ENCODE measurements around the gene SHMT2.

GRCh38 chr12:57196956-57197355 lies 32.6 kb upstream of the SHMT2 start:
- TF ChIP-seq RBM22 (optimal IDR thresholded peaks at IDR 0.05; ENCODE audit: low read length) (no peak), CTCF (CRISPR knock-in tag; IDR thresholded peaks at IDR 0.05) (no peak), PAXIP1 (CRISPR knock-in tag; conservative IDR thresholded peaks at IDR 0.05) (no peak), TGIF2 (CRISPR knock-in tag; IDR thresholded peaks at IDR 0.05) (no peak), ZNF260 (CRISPR knock-in tag; IDR thresholded peaks at IDR 0.05; ENCODE audit: borderline replicate concordance, low read depth) (no peak)
- TF ChIP-seq, protein P1, sequence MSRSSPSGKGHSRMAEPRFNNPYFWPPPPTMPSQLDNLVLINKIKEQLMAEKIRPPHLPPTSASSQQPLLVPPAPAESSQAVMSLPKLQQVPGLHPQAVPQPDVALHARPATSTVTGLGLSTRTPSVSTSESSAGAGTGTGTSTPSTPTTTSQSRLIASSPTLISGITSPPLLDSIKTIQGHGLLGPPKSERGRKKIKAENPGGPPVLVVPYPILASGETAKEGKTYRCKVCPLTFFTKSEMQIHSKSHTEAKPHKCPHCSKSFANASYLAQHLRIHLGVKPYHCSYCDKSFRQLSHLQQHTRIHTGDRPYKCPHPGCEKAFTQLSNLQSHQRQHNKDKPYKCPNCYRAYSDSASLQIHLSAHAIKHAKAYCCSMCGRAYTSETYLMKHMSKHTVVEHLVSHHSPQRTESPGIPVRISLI (CRISPR knock-in tag; IDR thresholded peaks at IDR 0.05; ENCODE audit: borderline replicate concordance), result no peak
- TF ChIP-seq, protein P2, sequence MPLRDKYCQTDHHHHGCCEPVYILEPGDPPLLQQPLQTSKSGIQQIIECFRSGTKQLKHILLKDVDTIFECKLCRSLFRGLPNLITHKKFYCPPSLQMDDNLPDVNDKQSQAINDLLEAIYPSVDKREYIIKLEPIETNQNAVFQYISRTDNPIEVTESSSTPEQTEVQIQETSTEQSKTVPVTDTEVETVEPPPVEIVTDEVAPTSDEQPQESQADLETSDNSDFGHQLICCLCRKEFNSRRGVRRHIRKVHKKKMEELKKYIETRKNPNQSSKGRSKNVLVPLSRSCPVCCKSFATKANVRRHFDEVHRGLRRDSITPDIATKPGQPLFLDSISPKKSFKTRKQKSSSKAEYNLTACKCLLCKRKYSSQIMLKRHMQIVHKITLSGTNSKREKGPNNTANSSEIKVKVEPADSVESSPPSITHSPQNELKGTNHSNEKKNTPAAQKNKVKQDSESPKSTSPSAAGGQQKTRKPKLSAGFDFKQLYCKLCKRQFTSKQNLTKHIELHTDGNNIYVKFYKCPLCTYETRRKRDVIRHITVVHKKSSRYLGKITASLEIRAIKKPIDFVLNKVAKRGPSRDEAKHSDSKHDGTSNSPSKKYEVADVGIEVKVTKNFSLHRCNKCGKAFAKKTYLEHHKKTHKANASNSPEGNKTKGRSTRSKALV (CRISPR knock-in tag; IDR thresholded peaks at IDR 0.05), result no peak

Measured in HepG2 (cell line).